Peyer's patch (tissue), 4 donors: ENCODE data around the gene ALPK1.

Experiments used
- POLR2A ChIP-seq, 2 donors: fragments of 450-650 bp; IDR thresholded peaks; one replicate each; pipeline ENCODE4 v1.5.1; 2017; ENCODE audit warnings: antibody characterized with exemption in 2 of 2, mild to moderate bottlenecking in 2 of 2, moderate library complexity in 2 of 2
- TF ChIP-seq, protein P1 (sequence below), 6 experiments: fragments of 450-650 bp in 4 of 6; fragments of 200-600 bp in 2 of 6; sonication (generic) in 1 of 6; IDR thresholded peaks; one replicate each; pipeline ENCODE4 v1.5.1; 2017 to 2019; ENCODE audit warnings: antibody characterized with exemption in 6 of 6, mild to moderate bottlenecking in 3 of 6, moderate library complexity in 1 of 6

DNA sequence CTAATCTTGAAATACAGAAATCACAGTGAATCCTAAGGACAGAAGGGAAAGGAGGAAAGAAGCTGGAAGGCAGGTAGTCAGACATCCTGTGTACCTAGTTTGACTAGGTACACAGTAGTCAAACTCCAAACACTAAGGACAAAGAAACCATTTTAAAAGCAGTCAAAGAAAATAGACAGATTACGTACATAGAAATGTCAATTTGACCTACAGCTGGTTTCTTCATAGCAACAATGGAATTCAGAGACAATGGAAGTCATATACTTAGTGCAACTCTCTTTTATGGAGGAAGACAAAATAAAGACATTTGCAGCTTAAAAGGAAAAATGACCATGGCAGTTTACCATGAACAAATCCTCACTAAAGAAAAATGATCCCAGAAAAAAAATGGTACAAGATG, 139.8 kb downstream of the ALPK1 start:
- TF ChIP-seq, protein P1, sequence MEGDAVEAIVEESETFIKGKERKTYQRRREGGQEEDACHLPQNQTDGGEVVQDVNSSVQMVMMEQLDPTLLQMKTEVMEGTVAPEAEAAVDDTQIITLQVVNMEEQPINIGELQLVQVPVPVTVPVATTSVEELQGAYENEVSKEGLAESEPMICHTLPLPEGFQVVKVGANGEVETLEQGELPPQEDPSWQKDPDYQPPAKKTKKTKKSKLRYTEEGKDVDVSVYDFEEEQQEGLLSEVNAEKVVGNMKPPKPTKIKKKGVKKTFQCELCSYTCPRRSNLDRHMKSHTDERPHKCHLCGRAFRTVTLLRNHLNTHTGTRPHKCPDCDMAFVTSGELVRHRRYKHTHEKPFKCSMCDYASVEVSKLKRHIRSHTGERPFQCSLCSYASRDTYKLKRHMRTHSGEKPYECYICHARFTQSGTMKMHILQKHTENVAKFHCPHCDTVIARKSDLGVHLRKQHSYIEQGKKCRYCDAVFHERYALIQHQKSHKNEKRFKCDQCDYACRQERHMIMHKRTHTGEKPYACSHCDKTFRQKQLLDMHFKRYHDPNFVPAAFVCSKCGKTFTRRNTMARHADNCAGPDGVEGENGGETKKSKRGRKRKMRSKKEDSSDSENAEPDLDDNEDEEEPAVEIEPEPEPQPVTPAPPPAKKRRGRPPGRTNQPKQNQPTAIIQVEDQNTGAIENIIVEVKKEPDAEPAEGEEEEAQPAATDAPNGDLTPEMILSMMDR (IDR thresholded peaks at IDR 0.05): no peak
- no peak for TF ChIP-seq POLR2A (IDR thresholded peaks at IDR 0.05)
